HUES6 (cell line): ENCODE measurements around the gene UBE2J2.

ENCODE experiments used
- H3K27ac ChIP-seq: 2 replicates; pipeline ENCODE4 v1.7.0; 2013; ENCODE audit warnings: low read depth, mild to moderate bottlenecking, low read length, inconsistent platforms
- H3K27me3 ChIP-seq: 2 replicates; pipeline ENCODE4 v1.6.1; 2013; ENCODE audit warnings: low read length; ENCODE audit not compliant: control insufficient read depth, insufficient read depth
- H3K36me3 ChIP-seq: 2 replicates; pipeline ENCODE4 v1.6.1; 2013; ENCODE audit warnings: low read length; ENCODE audit not compliant: control insufficient read depth, insufficient read depth
- H3K4me1 ChIP-seq: 2 replicates; pipeline ENCODE4 v1.6.1; 2013; ENCODE audit warnings: low read length; ENCODE audit not compliant: control insufficient read depth, insufficient read depth
- H3K4me3 ChIP-seq: 2 replicates; pipeline ENCODE4 v1.5.1; 2013; ENCODE audit warnings: low read depth, low read length
- H3K9ac ChIP-seq: one replicate; pipeline ENCODE4 v1.6.1; 2013; ENCODE audit warnings: mild to moderate bottlenecking, low read length
- H3K9me3 ChIP-seq: 2 replicates; pipeline ENCODE4 v1.6.1; 2013; ENCODE audit warnings: low read depth, low read length; ENCODE audit not compliant: control insufficient read depth, insufficient read depth

The UBE2J2 gene

DNA sequence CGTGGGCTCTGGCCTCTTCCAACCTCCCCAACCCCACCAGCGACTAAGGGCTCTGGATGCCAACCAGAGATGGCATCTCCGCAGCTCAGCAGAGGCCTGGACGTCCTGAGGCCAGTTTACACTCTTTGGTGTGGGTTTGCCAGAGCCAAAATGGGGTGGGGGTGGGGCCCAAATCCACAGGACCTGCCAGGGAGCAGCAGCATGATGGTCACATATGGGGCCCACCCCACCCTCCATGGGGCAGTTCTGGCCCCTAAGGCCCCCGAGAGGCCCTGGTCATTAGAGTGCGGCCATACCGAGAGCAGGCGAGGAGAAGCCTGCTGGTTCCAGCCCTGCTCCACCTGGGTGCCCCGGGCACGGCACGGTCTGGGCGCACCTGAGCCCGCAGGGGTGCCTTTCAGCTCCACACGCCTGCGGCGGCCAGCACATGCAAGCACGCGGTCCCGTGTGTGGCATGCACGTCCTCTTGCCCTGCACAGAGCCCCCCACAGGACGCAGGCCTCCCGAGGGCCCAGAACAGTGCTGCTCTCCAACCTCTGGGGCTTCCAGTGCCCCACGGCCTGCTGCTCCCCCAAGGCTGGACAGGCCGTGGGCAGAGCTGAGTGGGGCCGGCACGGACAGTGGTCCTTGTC lies 31.9 kb downstream of the UBE2J2 start:
- H3K27me3 ChIP-seq: peaks cover 10% of the 10 kb centered on the region
- no peak overlapping the region for H3K4me3 ChIP-seq
- no peak overlapping the region for H3K9ac ChIP-seq
- no peak overlapping the region for H3K27ac ChIP-seq
- no peaks in the 10 kb centered on the region for H3K9me3 ChIP-seq
- peaks cover 21% of the 10 kb centered on the region; the same call in 1 of the 2 replicates for H3K4me1 ChIP-seq
- H3K36me3 ChIP-seq: no peaks in the 10 kb centered on the region

DNA sequence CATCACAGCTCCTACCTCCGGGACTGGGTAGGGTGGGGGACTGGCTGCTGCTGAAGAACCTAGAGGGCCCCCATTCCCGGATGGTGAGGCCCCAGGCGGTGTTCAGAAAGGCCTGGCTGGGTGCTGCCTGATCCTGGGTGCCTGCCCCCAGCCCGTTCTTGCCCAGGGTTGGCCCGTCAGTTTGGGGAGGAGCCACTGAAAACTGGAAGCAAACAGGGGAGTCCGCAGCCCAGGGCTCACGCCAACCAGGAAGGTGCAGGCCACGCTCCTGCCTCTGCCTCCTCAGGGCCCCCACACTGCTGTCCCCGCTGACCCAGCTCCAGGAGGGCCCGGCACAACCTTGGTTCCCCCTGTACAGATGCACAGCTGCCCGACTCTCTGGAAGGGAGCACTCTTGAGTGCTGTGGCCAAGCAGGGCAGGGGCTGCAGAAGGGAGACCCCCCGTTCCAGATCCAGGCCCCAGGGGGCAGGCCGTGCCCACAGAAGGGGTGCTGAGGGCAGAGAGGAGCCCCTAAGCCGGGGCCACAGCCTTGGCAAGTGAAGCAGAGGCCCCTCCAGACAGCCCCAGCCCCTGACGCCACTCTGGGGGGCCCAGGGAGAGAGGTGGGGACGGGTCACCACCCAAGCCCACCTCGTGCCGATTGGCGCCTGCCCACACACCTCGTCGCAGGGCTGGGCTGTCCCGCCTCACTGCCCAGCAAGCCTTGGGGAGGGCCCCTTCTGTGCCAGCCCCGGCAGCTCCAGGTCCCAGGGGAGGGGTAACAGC lies 32.6 kb downstream of the UBE2J2 start:
- Histone ChIP-seq H3K9ac (no peak overlapping the region), H3K9me3 (no peaks in the 10 kb centered on the region), H3K27me3 (peaks cover 3% of the 10 kb centered on the region; the same call in 1 of the 2 replicates), H3K4me3 (no peak overlapping the region), H3K36me3 (no peaks in the 10 kb centered on the region), H3K4me1 (peaks cover 18% of the 10 kb centered on the region; the same call in 1 of the 2 replicates), H3K27ac (no peak overlapping the region)

DNA sequence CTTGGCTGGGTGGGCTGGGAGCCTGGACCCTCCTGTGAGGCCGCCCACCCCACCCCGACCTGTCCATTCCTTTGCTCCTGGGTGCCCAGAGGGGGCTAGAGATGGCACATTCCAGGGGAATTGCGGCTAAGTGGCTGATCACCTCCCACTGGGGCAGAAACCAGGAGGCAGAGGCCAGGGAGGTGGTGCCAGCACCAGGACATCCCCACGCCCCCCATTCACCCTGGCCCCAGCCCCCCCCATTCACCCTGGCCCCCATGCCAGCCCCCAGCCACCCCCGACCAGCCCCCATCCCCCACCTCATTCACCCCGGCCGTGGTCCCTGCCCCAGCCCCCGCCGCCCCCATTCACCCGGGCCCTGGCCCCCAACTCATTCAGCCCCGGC lies 33.3 kb downstream of the UBE2J2 start:
- Histone ChIP-seq H3K4me1 (peaks cover 14% of the 10 kb centered on the region; the same call in 1 of the 2 replicates), H3K9ac (no peak overlapping the region), H3K27ac (no peak overlapping the region), H3K4me3 (no peak overlapping the region), H3K36me3 (no peaks in the 10 kb centered on the region), H3K27me3 (no peaks in the 10 kb centered on the region), H3K9me3 (no peaks in the 10 kb centered on the region)

DNA sequence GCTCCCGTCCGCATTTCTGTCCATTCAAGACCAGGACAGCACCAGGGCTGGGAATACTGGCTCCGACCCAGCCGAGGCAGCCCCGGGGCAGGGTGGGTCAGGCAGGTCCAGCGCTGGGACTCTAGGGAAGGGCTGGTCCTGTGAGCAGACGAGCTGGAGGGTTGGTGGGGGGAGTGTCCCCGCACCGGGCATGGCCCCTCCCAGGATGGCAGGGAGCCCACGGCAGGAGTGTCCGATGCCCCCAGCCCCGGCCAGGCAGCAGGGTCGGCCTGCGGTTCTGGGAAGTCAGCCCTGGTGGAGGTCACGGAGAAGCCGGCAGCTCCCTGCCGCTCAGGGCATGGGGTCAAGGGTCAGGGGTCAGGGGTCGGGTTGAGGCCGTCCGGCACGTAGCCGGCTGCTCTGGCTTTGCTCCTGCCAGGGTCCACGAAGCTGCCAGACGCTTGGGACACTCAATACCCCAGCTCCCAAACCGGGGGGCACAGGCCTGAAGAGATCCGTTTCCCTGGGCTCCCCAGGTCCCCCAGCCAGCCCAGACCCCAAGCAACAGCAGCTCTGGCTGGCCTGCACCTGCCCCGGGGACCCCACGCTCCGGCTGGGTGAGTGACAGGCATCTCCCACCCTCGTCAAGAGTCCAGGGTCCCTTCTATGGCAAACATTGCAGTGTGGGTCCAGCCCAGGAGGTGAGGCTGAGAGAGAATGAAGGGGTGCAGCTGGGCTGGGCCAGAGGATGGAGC lies 33.9 kb downstream of the UBE2J2 start:
- no peak overlapping the region for H3K9ac ChIP-seq
- H3K9me3 ChIP-seq: no peaks in the 10 kb centered on the region
- H3K4me3 ChIP-seq: no peak overlapping the region
- H3K27ac ChIP-seq: no peak overlapping the region
- peaks cover 14% of the 10 kb centered on the region; the same call in 1 of the 2 replicates for H3K4me1 ChIP-seq
- H3K27me3 ChIP-seq: no peaks in the 10 kb centered on the region
- H3K36me3 ChIP-seq: no peaks in the 10 kb centered on the region

DNA sequence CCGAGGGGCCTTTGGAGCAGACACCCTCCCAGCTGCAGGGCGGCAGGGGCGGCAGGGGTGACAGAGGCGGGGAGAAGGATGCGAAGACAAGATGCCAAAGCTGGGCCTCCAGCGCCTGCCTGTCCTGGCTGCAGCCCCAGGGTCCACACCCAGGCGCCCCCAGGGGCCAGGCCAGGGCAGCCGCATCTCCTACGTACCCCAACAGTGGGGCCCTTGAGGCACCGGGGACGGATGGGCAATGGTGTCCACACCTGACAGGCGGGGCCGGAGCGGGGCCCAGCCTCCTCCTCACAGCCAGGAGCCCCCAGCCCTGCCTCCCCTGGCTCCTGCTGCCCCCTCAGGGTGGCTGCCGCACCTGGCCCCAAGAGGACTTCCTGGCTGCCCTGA lies 34.4 kb downstream of the UBE2J2 start:
- no peaks in the 10 kb centered on the region for H3K27me3 ChIP-seq
- no peak overlapping the region for H3K27ac ChIP-seq
- no peak overlapping the region for H3K9ac ChIP-seq
- H3K4me3 ChIP-seq: no peak overlapping the region
- H3K9me3 ChIP-seq: no peaks in the 10 kb centered on the region
- H3K4me1 ChIP-seq: peaks cover 14% of the 10 kb centered on the region; the same call in 1 of the 2 replicates
- H3K36me3 ChIP-seq: no peaks in the 10 kb centered on the region; the same call in 1 of the 2 replicates

DNA sequence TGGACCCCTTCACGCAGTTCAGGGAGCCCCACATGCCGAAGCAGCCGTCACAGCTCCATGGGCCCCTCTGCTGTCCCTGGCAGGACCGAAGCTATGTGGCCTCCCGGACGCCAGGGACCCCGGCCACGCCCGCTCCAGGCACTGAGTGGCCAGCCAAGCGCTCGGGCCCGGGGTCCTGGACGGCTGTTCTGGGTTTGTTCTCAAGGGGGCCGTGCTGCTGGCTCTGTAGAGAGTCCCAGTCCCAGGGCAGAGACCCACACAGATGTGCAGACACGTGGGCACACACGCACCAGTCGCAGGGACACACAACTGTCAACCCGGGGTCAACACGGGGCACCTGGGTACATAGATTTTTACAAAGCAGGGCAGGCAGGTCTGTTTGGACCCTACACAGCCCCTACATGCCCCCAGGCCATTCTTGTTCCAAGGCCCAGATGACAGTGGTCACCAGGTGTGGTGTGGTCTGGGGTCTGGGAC lies 34.9 kb downstream of the UBE2J2 start:
- Histone ChIP-seq H3K9me3 (no peaks in the 10 kb centered on the region), H3K4me3 (no peak overlapping the region), H3K27me3 (no peaks in the 10 kb centered on the region), H3K4me1 (peaks cover 14% of the 10 kb centered on the region; the same call in 1 of the 2 replicates), H3K27ac (no peak overlapping the region), H3K9ac (no peak overlapping the region), H3K36me3 (no peaks in the 10 kb centered on the region; the same call in 1 of the 2 replicates)

DNA sequence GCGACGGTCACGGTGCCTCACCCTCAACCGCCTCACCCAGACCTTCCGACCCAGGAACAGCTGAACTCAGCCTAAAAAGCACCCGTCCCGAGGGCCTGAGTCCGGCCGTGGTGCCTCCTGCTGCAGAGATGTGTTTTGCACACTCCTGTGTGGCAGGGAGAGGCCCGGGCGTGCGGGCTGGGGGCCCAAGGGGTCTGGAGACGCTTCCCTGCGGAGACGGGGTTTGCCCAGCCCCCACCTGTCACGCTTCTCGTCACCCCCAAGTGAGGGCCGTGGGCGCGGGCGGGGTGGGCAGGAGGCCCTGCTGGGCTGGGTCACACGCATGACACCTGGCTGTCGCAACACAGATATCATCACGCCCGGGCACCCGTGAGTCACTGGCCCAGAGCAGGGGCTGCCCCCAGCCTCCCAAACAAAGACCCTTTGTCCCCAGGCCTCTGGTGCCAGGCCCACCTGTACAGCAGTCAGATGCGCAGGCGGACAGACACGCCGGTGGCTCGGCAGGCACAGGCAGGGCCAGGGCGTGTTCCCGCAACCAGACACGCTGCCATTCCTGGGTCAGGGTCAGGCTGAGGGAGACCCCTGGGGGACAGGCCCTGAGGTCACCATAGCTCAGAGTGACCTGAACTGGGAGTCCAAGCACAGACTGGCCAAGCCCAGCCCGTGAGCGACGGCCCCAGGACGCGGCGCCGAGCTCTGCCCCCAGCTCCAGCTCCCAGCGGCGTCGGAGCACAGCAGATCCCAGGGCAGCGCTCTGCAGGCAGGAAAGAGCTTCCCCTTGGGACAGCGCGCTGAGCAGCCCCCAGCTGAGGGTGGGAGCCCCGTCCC lies 35.6 kb downstream of the UBE2J2 start:
- no peak overlapping the region for H3K27ac ChIP-seq
- no peak overlapping the region for H3K4me3 ChIP-seq
- peaks cover 3% of the 10 kb centered on the region for H3K36me3 ChIP-seq
- H3K4me1 ChIP-seq: peaks cover 14% of the 10 kb centered on the region; the same call in 1 of the 2 replicates
- H3K9ac ChIP-seq: no peak overlapping the region
- no peaks in the 10 kb centered on the region for H3K27me3 ChIP-seq
- no peaks in the 10 kb centered on the region for H3K9me3 ChIP-seq

DNA sequence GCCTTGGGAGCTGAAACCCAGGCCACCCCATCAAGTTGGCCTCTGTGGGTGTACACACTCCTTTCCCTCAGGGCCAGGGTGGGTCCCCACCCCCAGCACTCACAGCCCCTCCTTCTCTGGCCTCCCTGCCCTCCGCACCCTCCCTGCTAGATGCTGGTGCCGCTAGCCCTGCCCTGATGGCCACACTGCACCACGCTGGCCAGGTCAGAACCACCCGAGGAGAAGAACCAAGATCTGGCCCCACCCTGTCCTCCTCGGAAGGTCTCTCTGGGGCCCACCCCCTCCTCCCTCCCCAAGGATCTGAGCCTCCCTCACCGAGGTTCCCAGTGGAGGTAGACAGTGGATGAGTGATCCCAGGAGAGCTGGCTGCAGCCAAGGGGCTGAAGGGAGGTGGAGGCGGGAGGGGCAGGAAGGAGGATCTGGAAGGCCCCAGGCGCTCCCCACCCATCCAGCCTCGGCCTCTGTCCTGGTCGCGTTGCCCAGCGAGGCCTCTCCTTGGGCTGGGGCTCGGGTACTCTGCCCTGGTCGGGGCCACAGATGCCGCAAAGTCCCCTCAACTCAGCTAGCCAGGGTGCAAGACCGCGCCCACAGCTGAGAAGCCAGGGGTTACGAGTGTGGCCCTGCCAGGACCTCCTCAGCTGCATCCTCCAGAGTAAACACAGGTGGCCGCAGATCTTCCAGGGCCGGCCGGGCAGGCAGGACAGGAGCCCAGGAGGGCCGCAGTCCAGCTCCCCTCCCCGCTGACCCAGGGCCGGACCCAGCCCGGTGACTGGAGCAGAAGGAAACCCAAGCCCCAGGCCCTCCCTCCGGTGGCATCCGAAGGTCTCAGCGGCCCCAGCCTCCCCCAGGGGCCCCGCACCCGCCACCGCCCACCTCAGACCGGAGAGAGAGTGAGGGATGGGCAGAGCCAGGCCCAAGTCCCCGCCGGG lies 36.4 kb downstream of the UBE2J2 start:
- no peaks in the 10 kb centered on the region for H3K27me3 ChIP-seq
- H3K27ac ChIP-seq: no peak overlapping the region
- peaks cover 14% of the 10 kb centered on the region; the same call in 1 of the 2 replicates for H3K4me1 ChIP-seq
- peaks cover 3% of the 10 kb centered on the region for H3K36me3 ChIP-seq
- H3K4me3 ChIP-seq: no peak overlapping the region
- H3K9me3 ChIP-seq: 0 out of 2 replicates have a peak, but pooled peaks cover 2% of the 10 kb centered on the region
- H3K9ac ChIP-seq: no peak overlapping the region

DNA sequence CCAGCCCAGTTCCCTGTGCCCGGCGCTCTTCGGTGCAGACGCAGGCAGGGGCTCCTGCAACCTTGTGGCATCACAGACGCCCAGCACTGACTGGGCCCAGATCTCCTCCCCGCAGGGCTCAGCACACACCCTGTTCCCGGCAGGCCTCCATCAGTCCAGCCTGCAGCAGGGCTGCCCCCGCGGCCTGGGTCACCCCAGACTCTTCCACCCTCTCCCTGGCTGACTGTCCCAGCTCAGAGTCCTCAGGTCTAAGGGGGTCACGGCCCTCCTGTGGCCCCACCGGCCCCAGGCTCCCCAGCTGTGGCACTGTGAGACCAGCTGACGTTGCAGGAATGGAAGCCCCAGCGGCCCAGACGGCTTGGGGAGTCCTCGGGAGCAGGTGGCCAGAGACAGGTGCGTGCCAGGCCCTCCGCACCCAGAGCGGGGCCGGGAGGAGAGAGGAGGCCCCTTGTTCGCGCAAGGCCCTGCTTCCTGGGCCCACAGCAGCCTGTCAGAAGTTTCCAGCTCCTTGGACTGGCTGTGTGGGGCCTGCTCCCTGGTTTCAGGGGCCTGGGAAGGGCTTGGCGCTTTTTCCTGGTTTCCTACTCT lies 37.4 kb downstream of the UBE2J2 start:
- Histone ChIP-seq H3K4me1 (peaks cover 14% of the 10 kb centered on the region; the same call in 1 of the 2 replicates), H3K4me3 (no peak overlapping the region), H3K9me3 (0 out of 2 replicates have a peak, but pooled peaks cover 2% of the 10 kb centered on the region), H3K27ac (no peak overlapping the region), H3K9ac (no peak overlapping the region), H3K27me3 (no peaks in the 10 kb centered on the region), H3K36me3 (peaks cover 3% of the 10 kb centered on the region)
